HG03439 (cell line): Measurements from ENCODE around the gene IL3RA.
"Not testable (repeated sequence)": the region's sequence is repeated elsewhere in the genome, so short reads cannot be mapped to it uniquely, and the experiment has no call there.

Experiments
- ATAC-seq: cut with Tn5 transposase; IDR thresholded peaks from one replicate; pipeline ENCODE4 v1.9.1; 2021; ENCODE audit warnings: mild to moderate bottlenecking, moderate library complexity; ENCODE audit not compliant: unreplicated experiment

Gene IL3RA

GRCh38 chrX:1421433-1422134 lies 85.0 kb downstream of the IL3RA start:
- ATAC-seq, result no peak

DNA sequence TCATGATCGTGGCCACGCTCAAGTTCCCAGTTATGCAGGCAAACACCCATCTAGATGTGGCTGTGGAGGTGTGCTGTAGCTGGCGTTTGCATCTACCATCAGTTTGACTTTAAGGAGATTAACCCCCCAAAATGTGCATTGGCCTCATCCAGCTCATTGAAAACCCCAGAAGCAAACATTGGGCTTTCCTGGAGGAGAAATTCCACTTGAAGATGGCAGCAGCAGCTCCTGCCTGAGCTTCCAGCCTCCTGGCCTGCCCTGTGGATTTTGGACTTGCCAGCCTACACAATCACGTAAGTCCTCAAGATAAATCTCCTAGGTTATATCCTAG lies 85.5 kb downstream of the IL3RA start:
- no peak for ATAC-seq

DNA sequence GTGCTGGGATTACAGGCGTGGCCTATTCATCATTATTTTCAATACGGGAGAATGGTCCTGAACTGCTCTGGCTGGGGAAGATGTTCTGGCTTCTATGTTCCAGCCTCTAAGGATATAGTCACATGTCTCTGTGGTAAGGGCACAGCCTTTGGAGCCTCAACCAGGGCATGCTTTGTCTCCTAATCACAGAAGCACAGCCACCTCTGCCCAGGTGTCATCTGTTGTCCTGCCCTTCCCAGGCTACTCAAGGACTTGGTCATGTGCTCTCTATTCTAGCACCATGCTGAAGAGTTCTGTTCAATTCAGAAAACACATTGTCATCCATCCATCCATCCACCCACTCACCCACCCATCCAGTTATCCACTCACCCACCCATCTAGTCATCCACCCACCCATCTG lies 86.6 kb downstream of the IL3RA start:
- ATAC-seq, result no peak

- no peak for ATAC-seq
Observed at GRCh38 chrX:1424147-1424851, 87.7 kb downstream of the IL3RA start.

GRCh38 chrX:1425381-1425780 lies 88.8 kb downstream of the IL3RA start:
- ATAC-seq, result no peak

GRCh38 chrX:1426321-1426720 lies 89.7 kb downstream of the IL3RA start:
- ATAC-seq, result not testable (repeated sequence)

- ATAC-seq, result no peak
Observed at GRCh38 chrX:1427756-1428155, 91.2 kb downstream of the IL3RA start.

DNA sequence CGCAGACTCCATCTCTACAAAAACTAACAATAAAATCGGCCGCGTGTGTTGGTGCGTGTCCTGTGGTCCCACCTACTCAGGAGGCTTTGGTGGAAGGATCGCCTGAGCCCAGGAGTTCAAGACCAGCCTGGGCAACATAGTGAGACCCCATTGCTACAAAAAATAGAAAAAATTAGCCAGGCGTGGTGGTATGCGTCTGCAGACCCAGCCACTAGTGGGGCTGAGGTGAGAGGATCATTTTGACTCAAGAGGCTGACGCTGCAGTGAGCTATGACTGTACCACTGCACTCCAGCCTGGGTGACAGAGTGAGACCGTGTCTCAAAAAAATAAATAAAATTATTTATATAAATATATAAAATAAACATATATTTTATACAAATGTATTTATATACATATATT lies 93.9 kb downstream of the IL3RA start:
- ATAC-seq, result no peak
